NCI-H1092 (cell line): ENCODE data around the gene ZNF724.
"Not testable (repeated sequence)": the region's sequence is repeated elsewhere in the genome, so short reads cannot be mapped to it uniquely, and the experiment has no call there.

ENCODE experiments used
- DNase-seq: peaks from one replicate; lab custom pipeline; 2025; lab: John Stamatoyannopoulos, UW

ZNF724 gene

GRCh38 chr19:23249911-23250649 is at the start of gene ZNF724:
TSS of gene ZNF724 (minus strand) at chr19:23250394. CDS start at chr19:23250242, 152 bp downstream.
- DNase-seq, result peak; percentile 95

DNA sequence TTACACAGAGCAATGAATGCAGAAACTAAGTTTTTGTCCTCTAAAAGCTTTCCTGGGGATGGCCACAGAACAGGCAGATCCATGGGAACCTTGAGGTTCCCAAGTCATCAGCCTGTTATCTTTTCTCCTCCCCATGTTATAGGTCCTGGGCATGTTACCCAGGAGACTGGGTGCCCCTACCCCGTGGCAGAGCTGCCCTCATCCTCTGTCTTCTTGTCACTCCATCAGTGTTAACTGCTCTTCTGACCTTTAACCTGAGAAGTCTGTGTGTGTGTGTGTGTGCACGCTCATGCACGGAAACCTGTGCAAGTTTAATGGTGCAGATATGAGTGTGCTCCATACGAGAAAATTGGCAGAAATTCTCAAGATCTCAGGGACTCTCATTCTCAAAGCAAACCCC is 43.9 kb upstream of the ZNF724 start:
- DNase-seq, result no peak

- not testable (repeated sequence) for DNase-seq
Observed at GRCh38 chr19:23289966-23290365, 39.8 kb upstream of the ZNF724 start.

DNA sequence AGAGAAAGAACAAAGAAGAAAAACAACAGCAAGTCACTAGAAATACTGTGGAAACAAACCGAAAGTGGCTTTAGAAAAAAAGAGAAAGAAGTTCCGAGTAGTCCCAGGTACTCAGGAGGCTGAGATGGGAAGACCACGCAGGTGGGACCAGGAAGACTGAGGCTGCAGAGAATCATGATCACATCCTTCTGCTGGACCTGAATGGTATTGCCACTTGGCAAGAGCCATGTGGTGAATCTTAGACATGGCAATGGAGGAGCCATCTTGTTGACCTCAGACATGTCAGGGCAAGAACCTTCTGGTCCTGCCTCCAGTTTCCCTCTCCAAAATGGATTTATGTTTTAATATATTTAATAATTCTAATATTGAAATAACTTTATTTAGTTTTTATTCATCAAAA is 37.4 kb upstream of the ZNF724 start:
- no peak for DNase-seq

GRCh38 chr19:23286477-23286876 is 36.3 kb upstream of the ZNF724 start:
- DNase-seq, result no peak

GRCh38 chr19:23285948-23286347 is 35.8 kb upstream of the ZNF724 start:
- no peak for DNase-seq

DNA sequence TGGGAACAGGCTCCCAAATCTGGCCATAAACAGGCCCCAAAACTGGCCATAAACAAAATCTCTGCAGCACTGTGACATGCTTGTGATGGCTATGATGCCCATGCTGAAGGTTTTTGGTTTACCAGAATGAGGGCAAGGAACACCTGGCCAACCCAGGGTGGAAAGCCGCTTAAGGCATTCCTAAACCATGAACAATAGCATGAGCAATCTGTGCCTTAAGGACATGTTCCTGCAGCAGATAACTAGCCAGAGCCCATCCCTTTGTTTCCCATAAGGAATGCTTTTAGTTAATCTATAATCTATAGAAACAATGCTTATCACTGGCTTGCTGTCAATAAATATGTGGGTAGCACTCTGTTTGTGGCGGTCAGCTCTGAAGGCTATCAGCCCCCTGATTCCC is 35.1 kb upstream of the ZNF724 start:
- DNase-seq, result not testable (repeated sequence)

- DNase-seq, result no peak
Observed at GRCh38 chr19:23283925-23284324, 33.7 kb upstream of the ZNF724 start.

GRCh38 chr19:23281663-23282276 is 31.6 kb upstream of the ZNF724 start:
- DNase-seq, result no peak

GRCh38 chr19:23278118-23278517 is 27.9 kb upstream of the ZNF724 start:
- DNase-seq, result not testable (repeated sequence)

- DNase-seq, result peak; percentile 80
Observed at GRCh38 chr19:23273590-23274412, 23.6 kb upstream of the ZNF724 start.

GRCh38 chr19:23273022-23273589 is 22.9 kb upstream of the ZNF724 start:
- no peak for DNase-seq

- no peak for DNase-seq
Observed at GRCh38 chr19:23263870-23264590, 13.8 kb upstream of the ZNF724 start.

DNA sequence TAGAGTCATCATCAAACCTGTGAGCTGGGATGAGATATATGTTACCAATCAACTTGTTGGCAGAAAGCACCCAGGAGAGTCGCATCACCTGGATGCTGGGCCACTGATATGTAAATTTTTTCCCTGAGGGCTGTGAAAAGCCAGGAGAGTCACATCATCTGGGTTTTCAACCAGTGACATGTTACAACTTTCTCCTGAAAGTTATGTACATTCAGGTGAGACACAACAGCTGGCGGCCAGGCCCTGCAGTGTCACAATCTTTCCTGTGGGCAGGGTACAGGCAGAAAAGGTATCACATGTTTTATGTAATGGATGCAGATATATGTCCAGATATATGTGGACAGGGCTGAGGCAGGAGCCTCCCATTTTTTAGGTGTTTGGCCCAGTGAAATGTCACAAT is 13.2 kb upstream of the ZNF724 start:
- no peak for DNase-seq

DNA sequence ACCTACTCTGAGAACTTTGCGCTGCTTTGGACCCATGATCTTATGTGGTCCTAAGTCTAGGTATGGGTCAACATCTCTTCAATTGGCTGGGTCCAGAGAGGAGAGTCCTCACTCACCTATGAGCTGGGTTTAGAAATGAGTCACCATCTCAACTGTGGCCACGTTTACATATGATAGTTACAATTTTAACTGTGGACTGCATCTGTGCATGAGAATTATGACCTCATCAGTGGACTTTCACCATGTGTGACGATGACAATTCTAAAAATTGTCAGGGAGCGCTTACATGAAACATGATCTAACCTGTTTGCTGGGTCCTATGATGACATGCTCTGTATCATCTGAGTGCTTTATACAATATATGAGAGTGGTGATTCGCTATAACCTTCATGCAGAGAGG is 12.7 kb upstream of the ZNF724 start:
- no peak for DNase-seq

DNA sequence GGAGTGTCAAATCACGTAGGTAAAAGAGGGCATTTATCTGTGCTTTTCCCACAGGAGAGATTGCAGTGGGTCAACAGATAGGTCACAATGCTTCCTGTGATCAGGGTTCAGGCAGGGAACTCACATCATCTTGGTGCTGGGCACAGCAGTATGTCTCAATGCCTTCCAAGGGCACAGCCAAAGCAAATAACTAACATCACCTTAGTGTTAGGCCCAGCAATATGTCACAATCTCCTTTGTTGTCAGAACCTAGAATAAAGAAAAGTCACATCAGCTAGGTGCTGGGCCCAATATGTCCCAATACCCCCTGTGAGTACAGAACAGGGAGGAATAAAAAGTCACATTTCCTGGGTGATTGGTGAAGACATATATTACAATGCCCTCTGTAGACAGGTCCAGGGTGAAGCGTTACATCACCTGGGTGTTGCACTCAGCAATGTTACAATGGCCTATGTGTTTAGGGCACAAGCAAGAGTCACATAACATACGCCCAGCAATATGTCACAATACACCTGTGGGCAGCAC is 11.4 kb upstream of the ZNF724 start:
- DNase-seq, result no peak

DNA sequence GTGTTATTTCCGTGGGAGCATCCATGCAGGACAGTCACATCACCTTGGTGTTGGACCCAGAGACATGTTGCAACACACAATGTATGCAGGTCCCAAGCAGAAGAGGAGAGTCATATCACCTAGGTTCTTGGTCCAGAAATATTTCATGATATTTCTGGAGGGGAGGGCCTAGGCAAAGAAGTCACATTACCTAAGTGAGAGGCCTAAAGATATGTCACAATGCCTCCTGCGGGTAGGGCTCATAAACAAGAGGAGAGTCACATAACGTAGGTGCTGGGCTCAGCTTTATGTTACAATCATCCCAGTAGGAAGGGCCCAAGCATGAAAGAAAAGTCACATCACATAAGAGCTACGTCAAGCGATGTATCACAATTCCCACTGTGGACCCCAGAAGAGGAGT is 10.8 kb upstream of the ZNF724 start:
- no peak for DNase-seq

- DNase-seq, result no peak
Observed at GRCh38 chr19:23259961-23260360, 9.8 kb upstream of the ZNF724 start.

DNA sequence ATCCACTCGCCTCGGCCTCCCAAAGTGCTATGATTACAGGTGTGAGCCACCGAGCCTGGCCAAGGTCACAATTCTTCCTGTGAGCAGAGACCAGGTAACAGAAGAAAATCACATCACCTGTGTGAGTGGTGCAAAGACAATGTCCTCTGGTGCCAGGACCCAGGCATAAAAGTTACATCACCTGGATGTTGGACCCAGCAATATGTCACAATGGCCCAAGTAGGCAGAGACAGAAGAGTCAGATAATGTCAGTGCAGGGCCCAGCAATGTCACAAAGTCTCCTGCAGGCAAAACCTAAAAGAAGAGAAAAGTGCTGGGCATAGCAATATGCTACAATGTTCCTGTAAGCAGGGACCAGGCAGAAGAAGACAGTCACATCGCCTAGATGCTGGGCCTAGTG is 5.5 kb upstream of the ZNF724 start:
- no peak for DNase-seq

GRCh38 chr19:23254141-23254910 is 4.1 kb upstream of the ZNF724 start:
- DNase-seq, result no peak

DNA sequence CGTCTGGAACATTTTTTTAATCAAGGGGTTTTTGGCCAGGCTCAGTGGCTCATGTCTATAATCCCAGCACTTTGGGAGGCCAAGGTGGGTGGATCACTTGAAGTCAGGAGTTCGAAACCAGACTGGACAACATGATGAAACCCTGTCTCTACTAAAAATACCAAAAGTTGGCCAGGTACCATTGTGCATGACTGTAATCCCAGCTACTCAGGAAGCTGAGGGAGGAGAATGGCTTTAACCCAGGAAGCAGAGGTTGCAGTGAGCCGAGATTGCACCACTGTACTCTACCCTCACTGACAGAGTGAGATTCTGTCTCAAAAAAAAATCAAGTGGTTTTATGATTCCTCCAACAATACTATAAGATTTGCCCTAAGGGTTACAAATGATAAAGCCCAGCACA is 3.1 kb upstream of the ZNF724 start:
- DNase-seq, result not testable (repeated sequence)
